Neural crest cell (in vitro differentiated cells): ENCODE results near the gene BMX. TPM values are rescaled to one million over a fixed set of nuclear protein-coding genes. Genes with fewer than 3 reads are reported as not detected.
A peak's percentile ranks its signal among the peaks of the same experiment; 100 is the strongest.

Source experiments
- DNase-seq: peaks from one replicate; pipeline ENCODE4 v3.0.0; 2021; ENCODE audit warnings: low read depth, mixed read lengths, low spot score
- H3K27ac Mint-ChIP-seq: one replicate; pipeline ENCODE4 v1.8.0; 2021; ENCODE audit warnings: mild to moderate bottlenecking, mixed read lengths; ENCODE audit not compliant: unreplicated experiment
- H3K27me3 Mint-ChIP-seq: 2 replicates; pipeline ENCODE4 v1.8.0; 2021; ENCODE audit warnings: low read depth, mild to moderate bottlenecking, mixed read lengths
- H3K36me3 Mint-ChIP-seq: 2 replicates; pipeline ENCODE4 v1.8.0; 2021; ENCODE audit warnings: low read depth, mild to moderate bottlenecking, mixed read lengths
- H3K4me1 Mint-ChIP-seq: 2 replicates; pipeline ENCODE4 v1.8.0; 2021; ENCODE audit warnings: mixed read lengths
- H3K4me3 Mint-ChIP-seq: one replicate; pipeline ENCODE4 v1.8.0; 2021; ENCODE audit warnings: mild to moderate bottlenecking, mixed read lengths
- H3K9me3 Mint-ChIP-seq: 2 replicates; pipeline ENCODE4 v1.8.0; 2021; ENCODE audit warnings: mixed read lengths
- total RNA-seq: library from RNA; stranded (reverse); gene quantifications from 2 replicates; pipeline ENCODE4 v1.2.1, GENCODE V29; 2021
- TF ChIP-seq, protein P1 (sequence below): fragments of 200-600 bp; sonication (generic); conservative IDR thresholded peaks from 2 replicates; pipeline ENCODE4 v1.5.0; 2021; ENCODE audit warnings: antibody characterized with exemption, mild to moderate bottlenecking

Gene BMX
- total RNA-seq, 1 donor from 2014 or later = not detected

GRCh38 chrX:15496824-15497223 is 3.8 kb upstream of the BMX start:
- Mint-ChIP-seq H3K27me3 (no peaks in the 10 kb centered on the region), H3K4me3 (no peak overlapping the region), H3K27ac (no peak overlapping the region), H3K36me3 (no peaks in the 10 kb centered on the region), H3K4me1 (peaks cover 25% of the 10 kb centered on the region), H3K9me3 (peaks cover 2% of the 10 kb centered on the region)
- TF ChIP-seq, protein P1, sequence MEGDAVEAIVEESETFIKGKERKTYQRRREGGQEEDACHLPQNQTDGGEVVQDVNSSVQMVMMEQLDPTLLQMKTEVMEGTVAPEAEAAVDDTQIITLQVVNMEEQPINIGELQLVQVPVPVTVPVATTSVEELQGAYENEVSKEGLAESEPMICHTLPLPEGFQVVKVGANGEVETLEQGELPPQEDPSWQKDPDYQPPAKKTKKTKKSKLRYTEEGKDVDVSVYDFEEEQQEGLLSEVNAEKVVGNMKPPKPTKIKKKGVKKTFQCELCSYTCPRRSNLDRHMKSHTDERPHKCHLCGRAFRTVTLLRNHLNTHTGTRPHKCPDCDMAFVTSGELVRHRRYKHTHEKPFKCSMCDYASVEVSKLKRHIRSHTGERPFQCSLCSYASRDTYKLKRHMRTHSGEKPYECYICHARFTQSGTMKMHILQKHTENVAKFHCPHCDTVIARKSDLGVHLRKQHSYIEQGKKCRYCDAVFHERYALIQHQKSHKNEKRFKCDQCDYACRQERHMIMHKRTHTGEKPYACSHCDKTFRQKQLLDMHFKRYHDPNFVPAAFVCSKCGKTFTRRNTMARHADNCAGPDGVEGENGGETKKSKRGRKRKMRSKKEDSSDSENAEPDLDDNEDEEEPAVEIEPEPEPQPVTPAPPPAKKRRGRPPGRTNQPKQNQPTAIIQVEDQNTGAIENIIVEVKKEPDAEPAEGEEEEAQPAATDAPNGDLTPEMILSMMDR = no peak
- no peak for DNase-seq

DNA sequence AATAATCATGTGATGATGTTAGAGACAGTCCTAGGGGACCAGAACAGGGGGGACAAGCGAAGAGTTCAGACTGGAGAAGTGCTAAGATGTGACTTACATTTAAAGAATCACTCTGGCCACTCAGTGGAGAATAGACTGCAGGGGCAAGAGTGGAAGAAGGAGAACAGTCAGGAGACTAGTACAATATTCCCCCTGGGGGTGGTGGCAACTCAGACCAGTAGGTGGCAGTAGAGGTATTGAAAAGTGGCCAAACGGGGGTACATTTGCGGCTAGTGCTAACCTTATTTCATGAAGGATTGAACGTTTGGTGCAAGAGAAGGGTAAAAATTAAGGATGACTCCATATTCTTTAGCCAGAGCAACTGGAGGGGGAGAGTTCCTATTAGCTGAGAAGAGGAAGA is 2.7 kb upstream of the BMX start:
- no peak overlapping the region for H3K27ac Mint-ChIP-seq

DNA sequence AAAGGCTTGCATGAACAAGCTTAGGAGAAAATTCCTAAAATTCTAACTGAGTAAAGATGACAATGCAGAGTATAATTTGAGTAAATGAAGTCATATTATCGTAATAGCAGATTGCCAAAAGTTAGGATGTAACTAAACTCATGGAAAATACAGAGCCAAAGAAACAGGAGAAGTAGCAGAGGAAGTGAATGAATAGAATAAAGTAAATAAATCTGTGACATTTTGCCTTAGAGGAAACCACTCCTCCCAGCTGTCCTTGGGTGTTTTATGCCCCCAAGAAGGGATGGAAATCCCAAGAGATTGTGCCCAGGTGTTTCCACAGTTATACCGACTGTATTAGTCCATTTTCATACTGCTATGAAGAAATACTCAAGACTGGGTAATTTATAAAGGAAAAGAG is 1.9 kb upstream of the BMX start:
- DNase-seq = no peak
- no peak overlapping the region for H3K27ac Mint-ChIP-seq
- H3K27me3 Mint-ChIP-seq = no peaks in the 10 kb centered on the region
- H3K4me3 Mint-ChIP-seq = no peak overlapping the region
- TF ChIP-seq, protein P1 = no peak
- peaks cover 2% of the 10 kb centered on the region for H3K9me3 Mint-ChIP-seq
- H3K4me1 Mint-ChIP-seq = peaks cover 7% of the 10 kb centered on the region
- no peaks in the 10 kb centered on the region for H3K36me3 Mint-ChIP-seq

More for the DNA sequence above, 2.7 kb upstream of the BMX start:
- Mint-ChIP-seq H3K36me3 (no peaks in the 10 kb centered on the region), H3K27me3 (no peaks in the 10 kb centered on the region), H3K4me3 (no peak overlapping the region), H3K4me1 (peaks cover 15% of the 10 kb centered on the region), H3K9me3 (peaks cover 2% of the 10 kb centered on the region)
- TF ChIP-seq, protein P1 = peak; percentile 80
- peak; percentile 76 for DNase-seq

DNA sequence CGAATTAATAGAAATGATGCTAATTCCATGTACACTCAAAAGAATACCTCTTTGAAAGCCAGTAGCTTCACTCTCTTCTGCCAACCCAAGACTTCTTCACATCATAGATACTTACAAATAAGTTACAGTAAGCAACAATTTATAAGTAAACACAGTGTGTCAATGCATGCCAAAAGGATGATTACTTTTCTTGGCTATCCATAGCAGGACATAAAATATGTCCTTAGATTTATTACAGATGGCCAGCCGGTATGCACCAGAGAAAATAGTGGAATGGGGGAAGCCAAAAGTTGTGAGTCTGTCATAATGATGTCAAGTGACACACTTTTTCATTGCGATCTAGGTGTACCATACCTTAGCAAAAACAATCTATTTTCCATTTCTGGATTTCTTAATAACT is 631 bp upstream of the BMX start:
- Mint-ChIP-seq H3K36me3 (no peaks in the 10 kb centered on the region), H3K4me3 (no peak overlapping the region), H3K9me3 (peaks cover 2% of the 10 kb centered on the region), H3K27ac (no peak overlapping the region), H3K27me3 (no peaks in the 10 kb centered on the region), H3K4me1 (peaks cover 6% of the 10 kb centered on the region)
- TF ChIP-seq, protein P1 = no peak
- DNase-seq = no peak

DNA sequence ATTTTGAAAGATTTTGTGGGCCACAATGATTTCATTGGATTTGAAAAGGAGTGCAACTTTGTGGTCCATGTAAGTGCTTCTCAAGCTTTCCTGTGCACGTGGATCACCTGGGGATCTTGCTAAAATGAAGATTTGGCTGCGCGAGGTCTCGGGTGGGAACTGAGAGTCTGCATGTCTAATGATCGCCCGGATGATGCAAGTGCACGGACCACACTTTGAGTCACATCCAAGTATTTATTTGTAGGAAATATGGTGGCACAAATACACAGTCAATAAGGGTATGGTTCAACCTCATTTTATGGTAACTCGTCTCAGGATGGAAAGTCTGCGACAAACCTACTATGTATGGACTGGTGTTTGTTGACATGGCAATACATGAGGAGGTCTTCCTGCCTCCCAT is 899 bp downstream of the BMX start:
- no peak overlapping the region for H3K27ac Mint-ChIP-seq
- TF ChIP-seq, protein P1 = no peak
- no peaks in the 10 kb centered on the region for H3K27me3 Mint-ChIP-seq
- DNase-seq = no peak
- peaks cover 6% of the 10 kb centered on the region for H3K4me1 Mint-ChIP-seq
- H3K4me3 Mint-ChIP-seq = no peak overlapping the region
- H3K36me3 Mint-ChIP-seq = no peaks in the 10 kb centered on the region
- H3K9me3 Mint-ChIP-seq = peaks cover 2% of the 10 kb centered on the region

DNA sequence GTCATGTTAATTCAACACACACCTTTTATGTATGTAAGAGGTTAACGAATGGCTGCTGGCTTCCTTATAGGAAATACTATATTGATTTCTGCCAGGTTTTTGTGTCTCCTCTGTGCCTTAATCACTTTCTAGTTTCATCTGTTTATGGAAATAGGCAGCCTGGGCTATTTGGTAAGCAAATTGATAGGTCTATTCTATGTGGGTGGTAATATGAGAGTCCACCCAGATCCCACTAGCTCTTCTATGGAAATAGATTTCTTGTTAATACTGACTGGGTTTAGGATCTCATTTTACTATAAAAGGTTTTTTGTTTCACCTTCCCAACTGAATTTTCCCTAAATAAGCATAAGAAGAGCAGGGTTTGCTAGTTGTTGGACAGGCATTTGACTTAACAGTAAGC is 4.1 kb downstream of the BMX start:
- TF ChIP-seq, protein P1 = no peak
- H3K4me3 Mint-ChIP-seq = no peak overlapping the region
- no peaks in the 10 kb centered on the region for H3K4me1 Mint-ChIP-seq
- no peak overlapping the region for H3K27ac Mint-ChIP-seq
- DNase-seq = no peak
- no peaks in the 10 kb centered on the region for H3K9me3 Mint-ChIP-seq
- H3K27me3 Mint-ChIP-seq = no peaks in the 10 kb centered on the region
- H3K36me3 Mint-ChIP-seq = no peaks in the 10 kb centered on the region
